Measurements from ENCODE around the gene AP2S1. TPM values are rescaled to one million over a fixed set of nuclear protein-coding genes. Genes with fewer than 3 reads are reported as not detected.

AP2S1 gene
- total and polyA plus RNA-seq, 2 donors (not counting 1 experiment from before 2014, with no cell fraction given) = 143 to 201 TPM

- Histone ChIP-seq H3K4me3 (replicated peaks in 1 of 4; ENCODE audit: control extremely low read depth in 1 of 4, insufficient read depth in 1 of 4, low read depth in 3 of 4, low read length in 4 of 4) (no peak overlapping the region), H3K4me2 (ENCODE audit: extremely low read depth, insufficient read depth, low read length) (peak overlapping the region; percentile 44), H3K36me3 (ENCODE audit: control insufficient read depth, insufficient read depth, low read length) (no peaks in the 10 kb centered on the region), H3K9ac (ENCODE audit: insufficient read depth, low read length) (peak overlapping the region; percentile 13), H3K27me3 (ENCODE audit: control insufficient read depth, insufficient read depth, low read length) (no peaks in the 10 kb centered on the region), H3K4me1 (ENCODE audit: control insufficient read depth, extremely low read depth, insufficient read depth, low read length) (peaks cover 8% of the 10 kb centered on the region), H2AFZ (ENCODE audit: low read length) (no peak overlapping the region), H4K20me1 (ENCODE audit: control insufficient read depth, extremely low read depth, insufficient read depth, low read length) (peaks cover 3% of the 10 kb centered on the region), H3K27ac (ENCODE audit: insufficient read depth, low read length) (peak overlapping the region; percentile 72), H3K9me3 (ENCODE audit: control insufficient read depth, insufficient read depth, low read depth, low read length) (no peaks in the 10 kb centered on the region), H3K79me2 (ENCODE audit: control insufficient read depth, insufficient read depth, low read length) (peaks cover 48% of the 10 kb centered on the region)
- DNase-seq (ENCODE audit: low read depth in 2 of 2) = peak; percentile 86 to 87
- TF ChIP-seq CTCF (conservative IDR thresholded peaks at IDR 0.05 in 1 of 2, IDR thresholded peaks at IDR 0.05 in 1 of 2; ENCODE audit: low read depth in 1 of 2, low read length in 2 of 2) (no peak), EZH2 (IDR thresholded peaks at IDR 0.05; ENCODE audit: low read length, missing control alignments) (no peak)
Observed at GRCh38 chr19:46890423-46891170, 40.0 kb upstream of the AP2S1 start.

GRCh38 chr19:46887240-46887782 is 36.7 kb upstream of the AP2S1 start:
- no peaks in the 10 kb centered on the region for H3K9me3 ChIP-seq (ENCODE audit: control insufficient read depth, insufficient read depth, low read depth, low read length)
- TF ChIP-seq CTCF (conservative IDR thresholded peaks at IDR 0.05 in 1 of 2, IDR thresholded peaks at IDR 0.05 in 1 of 2; ENCODE audit: low read depth in 1 of 2, low read length in 2 of 2) (no peak), EZH2 (IDR thresholded peaks at IDR 0.05; ENCODE audit: low read length, missing control alignments) (no peak)
- no peaks in the 10 kb centered on the region for H3K36me3 ChIP-seq (ENCODE audit: control insufficient read depth, insufficient read depth, low read length)
- H3K4me3 ChIP-seq (replicated peaks in 1 of 4; ENCODE audit: control extremely low read depth in 1 of 4, insufficient read depth in 1 of 4, low read depth in 3 of 4, low read length in 4 of 4) = no peak overlapping the region
- no peak overlapping the region for H3K4me2 ChIP-seq (ENCODE audit: extremely low read depth, insufficient read depth, low read length)
- peaks cover 8% of the 10 kb centered on the region for H3K4me1 ChIP-seq (ENCODE audit: control insufficient read depth, extremely low read depth, insufficient read depth, low read length)
- no peaks in the 10 kb centered on the region for H3K27me3 ChIP-seq (ENCODE audit: control insufficient read depth, insufficient read depth, low read length)
- H3K27ac ChIP-seq (ENCODE audit: insufficient read depth, low read length) = no peak overlapping the region
- peaks cover 3% of the 10 kb centered on the region for H4K20me1 ChIP-seq (ENCODE audit: control insufficient read depth, extremely low read depth, insufficient read depth, low read length)
- peak in 1 of 2 donors; percentile 59 for DNase-seq (ENCODE audit: low read depth in 2 of 2)
- no peak overlapping the region for H3K9ac ChIP-seq (ENCODE audit: insufficient read depth, low read length)
- no peak overlapping the region for H2AFZ ChIP-seq (ENCODE audit: low read length)
- peaks cover 52% of the 10 kb centered on the region for H3K79me2 ChIP-seq (ENCODE audit: control insufficient read depth, insufficient read depth, low read length)

GRCh38 chr19:46886546-46887239 is 36.0 kb upstream of the AP2S1 start:
- H3K9ac ChIP-seq (ENCODE audit: insufficient read depth, low read length) = no peak overlapping the region
- no peak overlapping the region for H3K4me3 ChIP-seq (replicated peaks in 1 of 4; ENCODE audit: control extremely low read depth in 1 of 4, insufficient read depth in 1 of 4, low read depth in 3 of 4, low read length in 4 of 4)
- no peak overlapping the region for H3K4me2 ChIP-seq (ENCODE audit: extremely low read depth, insufficient read depth, low read length)
- H2AFZ ChIP-seq (ENCODE audit: low read length) = no peak overlapping the region
- H3K4me1 ChIP-seq (ENCODE audit: control insufficient read depth, extremely low read depth, insufficient read depth, low read length) = peaks cover 8% of the 10 kb centered on the region
- H4K20me1 ChIP-seq (ENCODE audit: control insufficient read depth, extremely low read depth, insufficient read depth, low read length) = peaks cover 3% of the 10 kb centered on the region
- DNase-seq (ENCODE audit: low read depth in 2 of 2) = peak in 1 of 2 donors; percentile 73
- no peak overlapping the region for H3K27ac ChIP-seq (ENCODE audit: insufficient read depth, low read length)
- H3K9me3 ChIP-seq (ENCODE audit: control insufficient read depth, insufficient read depth, low read depth, low read length) = no peaks in the 10 kb centered on the region
- H3K27me3 ChIP-seq (ENCODE audit: control insufficient read depth, insufficient read depth, low read length) = no peaks in the 10 kb centered on the region
- H3K36me3 ChIP-seq (ENCODE audit: control insufficient read depth, insufficient read depth, low read length) = no peaks in the 10 kb centered on the region
- H3K79me2 ChIP-seq (ENCODE audit: control insufficient read depth, insufficient read depth, low read length) = peaks cover 52% of the 10 kb centered on the region
- no peak for TF ChIP-seq EZH2 (IDR thresholded peaks at IDR 0.05; ENCODE audit: low read length, missing control alignments)
- no peak for TF ChIP-seq CTCF (conservative IDR thresholded peaks at IDR 0.05 in 1 of 2, IDR thresholded peaks at IDR 0.05 in 1 of 2; ENCODE audit: low read depth in 1 of 2, low read length in 2 of 2)
